Subcutaneous adipose tissue (tissue), 4 donors: Measurements from ENCODE around the gene TIPIN. TPM values are rescaled to one million over a fixed set of nuclear protein-coding genes. Genes with fewer than 3 reads are reported as not detected.

ENCODE experiments used
- total RNA-seq, 4 donors: library from RNA; depleted of rRNA; stranded (reverse); fragments of >200 nt; gene quantifications; one replicate each; pipeline ENCODE4 v1.1.0, GENCODE V29; 2016
- TF ChIP-seq, protein P1 (sequence below): fragments of 450-650 bp; IDR thresholded peaks from one replicate; pipeline ENCODE4 v1.5.1; 2016; ENCODE audit warnings: low read depth, mild to moderate bottlenecking, control low read depth, antibody characterized with exemption, moderate library complexity

The TIPIN gene
- total RNA-seq, 4 donors from 2014 or later = 2.2 to 11.6 (median 7.1) TPM

DNA sequence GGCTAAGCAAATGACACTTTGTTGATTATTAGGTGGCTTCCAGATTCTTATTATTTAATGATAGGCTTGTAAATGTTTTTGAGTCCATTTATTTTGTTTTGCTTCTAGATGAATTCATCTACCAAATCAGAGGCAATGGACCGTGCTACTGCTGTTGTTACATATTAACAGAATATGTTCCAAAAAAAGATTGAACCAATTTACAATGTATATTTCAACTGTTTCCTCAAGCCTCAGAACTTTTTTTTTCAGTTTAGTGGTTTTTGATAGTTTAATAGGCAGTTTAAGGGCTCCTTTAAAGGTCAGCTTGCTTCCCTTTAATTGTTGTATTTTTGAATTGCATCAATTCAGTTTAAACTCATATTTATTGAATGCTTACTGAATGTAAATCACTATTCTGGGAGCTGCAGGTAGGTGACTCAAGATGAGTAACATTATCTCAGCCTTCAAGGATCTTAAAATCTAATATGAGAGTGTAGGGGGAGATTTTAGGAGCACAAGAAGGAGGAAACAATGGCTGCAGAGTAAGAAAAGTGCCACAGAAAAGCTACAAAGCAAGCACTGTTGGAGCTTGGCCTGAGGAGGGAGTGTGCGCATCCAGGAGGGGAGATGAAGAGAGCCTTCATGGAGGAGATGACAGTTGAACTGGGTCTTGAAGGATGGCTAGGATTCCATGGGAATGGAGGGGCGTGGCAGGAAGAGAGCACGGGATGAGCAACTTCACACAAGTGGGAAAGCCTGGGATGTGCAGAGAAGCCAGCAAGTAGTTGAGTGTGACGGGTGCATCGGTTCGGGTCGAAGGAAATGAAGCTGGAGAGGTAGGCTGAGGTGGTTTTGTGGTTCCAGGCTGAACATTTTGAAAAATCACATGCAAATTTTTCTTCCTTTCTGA lies 44.9 kb upstream of the TIPIN start:
- TF ChIP-seq, protein P1, sequence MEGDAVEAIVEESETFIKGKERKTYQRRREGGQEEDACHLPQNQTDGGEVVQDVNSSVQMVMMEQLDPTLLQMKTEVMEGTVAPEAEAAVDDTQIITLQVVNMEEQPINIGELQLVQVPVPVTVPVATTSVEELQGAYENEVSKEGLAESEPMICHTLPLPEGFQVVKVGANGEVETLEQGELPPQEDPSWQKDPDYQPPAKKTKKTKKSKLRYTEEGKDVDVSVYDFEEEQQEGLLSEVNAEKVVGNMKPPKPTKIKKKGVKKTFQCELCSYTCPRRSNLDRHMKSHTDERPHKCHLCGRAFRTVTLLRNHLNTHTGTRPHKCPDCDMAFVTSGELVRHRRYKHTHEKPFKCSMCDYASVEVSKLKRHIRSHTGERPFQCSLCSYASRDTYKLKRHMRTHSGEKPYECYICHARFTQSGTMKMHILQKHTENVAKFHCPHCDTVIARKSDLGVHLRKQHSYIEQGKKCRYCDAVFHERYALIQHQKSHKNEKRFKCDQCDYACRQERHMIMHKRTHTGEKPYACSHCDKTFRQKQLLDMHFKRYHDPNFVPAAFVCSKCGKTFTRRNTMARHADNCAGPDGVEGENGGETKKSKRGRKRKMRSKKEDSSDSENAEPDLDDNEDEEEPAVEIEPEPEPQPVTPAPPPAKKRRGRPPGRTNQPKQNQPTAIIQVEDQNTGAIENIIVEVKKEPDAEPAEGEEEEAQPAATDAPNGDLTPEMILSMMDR = no peak

DNA sequence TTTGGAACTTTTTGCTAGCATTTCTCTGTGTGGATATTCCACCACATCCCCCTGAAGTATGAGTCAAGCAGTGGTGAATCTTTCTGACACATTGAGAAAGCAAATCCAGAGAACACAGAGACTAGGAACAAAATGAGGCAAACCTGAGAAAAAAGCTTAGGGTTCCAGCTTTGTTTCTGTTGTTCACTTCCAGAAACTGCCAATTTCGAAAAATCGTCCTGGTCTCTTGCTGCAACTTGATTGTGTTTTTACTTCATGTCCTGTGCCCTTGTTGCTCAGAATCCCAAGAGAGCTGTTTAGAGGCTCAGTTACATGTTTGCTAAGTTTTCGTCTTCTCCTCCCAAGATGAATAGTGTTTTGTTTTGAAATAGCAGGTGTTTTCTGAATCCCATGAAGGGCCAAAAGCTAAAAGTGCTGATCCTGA lies 43.9 kb upstream of the TIPIN start:
- TF ChIP-seq, protein P1 = no peak

DNA sequence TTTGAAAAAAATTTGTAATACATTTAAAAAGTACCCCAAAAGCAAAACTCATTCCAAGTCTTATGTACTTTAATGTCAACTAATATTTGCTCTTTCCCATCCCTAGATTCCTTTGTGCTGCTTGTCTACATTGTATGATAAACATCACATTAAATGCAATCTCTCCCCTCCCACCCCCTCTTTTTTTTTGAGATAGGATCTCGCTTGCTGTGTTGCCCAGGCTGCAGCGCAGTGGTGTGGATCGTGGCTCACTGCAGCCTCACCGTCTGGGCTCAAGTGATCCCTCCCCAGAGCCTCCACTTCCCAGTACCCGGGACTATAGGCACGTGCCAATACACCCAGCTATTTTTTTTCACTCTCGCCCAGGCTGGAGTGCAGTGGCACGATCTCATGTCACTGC lies 42.8 kb upstream of the TIPIN start:
- TF ChIP-seq, protein P1 = no peak

DNA sequence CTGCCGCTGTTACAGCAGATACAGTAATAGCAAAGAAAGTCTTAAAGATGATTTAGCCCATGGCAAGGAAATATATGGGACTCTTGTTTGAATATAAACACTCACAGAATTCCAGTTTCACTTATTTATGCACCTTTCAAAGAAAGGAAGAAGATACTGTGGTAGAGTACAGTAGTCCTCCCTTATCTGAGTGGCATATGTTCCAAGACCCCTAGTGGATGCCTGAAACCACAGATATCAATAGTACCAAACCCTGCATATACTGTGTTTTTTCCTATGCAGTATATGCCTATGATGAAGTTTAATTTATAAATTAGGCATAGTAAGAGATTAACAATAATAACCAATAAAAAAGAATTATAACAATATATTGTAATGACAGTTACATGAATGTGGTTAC lies 38.4 kb upstream of the TIPIN start:
- TF ChIP-seq, protein P1 = no peak

DNA sequence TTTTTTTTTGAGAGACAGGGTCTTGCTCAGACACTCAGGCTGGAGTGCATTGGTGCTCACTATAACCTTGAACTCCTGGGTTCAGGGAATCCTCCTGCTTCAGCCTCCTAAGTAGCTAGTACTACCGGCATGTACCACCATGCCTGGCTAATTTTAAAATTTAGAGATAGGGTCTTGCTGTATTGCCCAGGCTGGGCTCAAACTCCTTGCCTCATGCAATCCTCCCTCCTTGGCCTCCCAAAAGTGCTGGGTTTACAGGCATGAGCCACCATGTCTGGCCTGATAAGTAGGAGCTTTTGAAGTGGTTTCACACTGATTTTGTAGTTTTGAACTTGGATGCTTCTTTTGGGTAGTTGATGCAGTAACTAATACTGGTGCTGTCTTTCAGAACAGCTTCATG lies 38.0 kb upstream of the TIPIN start:
- TF ChIP-seq, protein P1 = no peak

DNA sequence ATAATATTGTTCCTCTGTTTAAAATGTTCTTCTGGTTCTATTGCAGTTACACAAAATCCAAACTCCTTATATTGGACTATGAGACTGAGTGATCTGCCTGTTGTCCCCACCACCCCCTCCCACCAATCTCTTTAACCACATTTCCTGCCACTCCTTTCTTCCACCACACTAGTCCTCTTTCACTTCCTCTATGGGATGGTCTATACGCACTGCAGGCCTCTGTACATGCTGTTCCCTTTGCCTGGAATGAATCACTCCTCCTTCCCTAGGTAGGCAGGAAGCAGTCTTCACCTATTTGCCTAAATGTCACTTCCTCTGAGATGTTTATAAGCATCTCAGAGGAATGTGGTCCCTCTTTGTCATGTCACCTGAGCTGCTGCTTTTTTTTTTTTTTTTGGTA lies 34.2 kb upstream of the TIPIN start:
- TF ChIP-seq, protein P1 = no peak

DNA sequence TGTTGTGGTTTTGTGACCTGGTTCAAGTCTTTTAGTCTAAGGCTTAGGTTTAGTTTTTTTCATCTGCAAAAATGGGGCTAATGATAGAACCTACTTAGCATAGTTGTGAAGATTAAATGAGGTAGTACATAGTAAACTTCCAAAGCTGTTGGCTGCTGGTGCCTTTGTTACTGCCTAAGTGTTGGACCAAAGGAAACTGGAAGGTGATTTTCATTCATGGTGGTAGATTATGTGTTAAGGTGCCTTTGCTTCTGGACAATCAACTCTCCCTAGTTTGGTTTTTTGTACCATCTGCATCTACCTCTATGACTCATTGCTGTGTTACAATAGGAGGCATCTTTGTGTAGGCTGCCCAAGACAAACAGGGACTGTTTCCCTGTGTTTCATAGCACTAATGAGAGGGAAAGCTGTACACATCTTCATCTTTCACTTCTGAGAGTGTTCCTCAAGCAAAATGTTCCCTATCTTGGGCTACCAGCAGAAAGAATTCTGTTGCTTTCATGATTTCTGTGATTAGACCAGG lies 33.4 kb upstream of the TIPIN start:
- TF ChIP-seq, protein P1 = no peak
